HFF-Myc (cell line): Measurements from ENCODE around the gene TREML2.

Experiments used
- DNase-seq: peaks from one replicate; pipeline ENCODE4 v3.0.0-alpha.2; 2011; ENCODE audit warnings: low read depth; ENCODE audit errors: extremely low read depth
- H3K4me3 ChIP-seq: replicated peaks from 2 replicates; pipeline ENCODE4 v1.5.1; 2011; ENCODE audit warnings: low read depth, mild to moderate bottlenecking, control low read depth, low read length
- CTCF ChIP-seq: IDR thresholded peaks from 2 replicates; pipeline ENCODE4 v1.5.1; 2012; ENCODE audit warnings: mild to moderate bottlenecking, low read depth, low read length, control low read depth; ENCODE audit errors: missing control alignments

TREML2 gene

GRCh38 chr6:41236276-41236675, 35.3 kb upstream of the TREML2 start:
- DNase-seq = no peak
- no peak overlapping the region for H3K4me3 ChIP-seq
- no peak for TF ChIP-seq CTCF

GRCh38 chr6:41232667-41233066, 31.7 kb upstream of the TREML2 start:
- H3K4me3 ChIP-seq = no peak overlapping the region
- no peak for TF ChIP-seq CTCF
- no peak for DNase-seq

GRCh38 chr6:41231246-41231645, 30.3 kb upstream of the TREML2 start:
- DNase-seq = no peak
- H3K4me3 ChIP-seq = no peak overlapping the region
- TF ChIP-seq CTCF = no peak

- no peak for DNase-seq
- no peak overlapping the region for H3K4me3 ChIP-seq
- no peak for TF ChIP-seq CTCF
Observed at GRCh38 chr6:41229721-41230120, 28.8 kb upstream of the TREML2 start.

- DNase-seq = no peak
- TF ChIP-seq CTCF = no peak
- no peak overlapping the region for H3K4me3 ChIP-seq
Observed at GRCh38 chr6:41228616-41229015, 27.7 kb upstream of the TREML2 start.

- TF ChIP-seq CTCF = no peak
- DNase-seq = no peak
- no peak within 1 kb of the TSS for H3K4me3 ChIP-seq
Observed at GRCh38 chr6:41228096-41228495, 27.1 kb upstream of the TREML2 start, which contains the start of gene TREML4. Gene TREML4 (plus strand): TSS chr6:41228349. CDS start chr6:41228428, 79 bp downstream.

GRCh38 chr6:41226752-41227151, 25.8 kb upstream of the TREML2 start:
- no peak for DNase-seq
- no peak for TF ChIP-seq CTCF
- no peak overlapping the region for H3K4me3 ChIP-seq
